HFFc6 (cell line): ENCODE measurements around the gene PIGC. TPM values are rescaled to one million over a fixed set of nuclear protein-coding genes. Genes with fewer than 3 reads are reported as not detected.

Experiments used
- DNase-seq: peaks from one replicate; pipeline ENCODE4 v3.0.0-alpha.2; 2018
- H3K27ac Mint-ChIP-seq: 2 replicates; pipeline ENCODE4 v1.8.0; 2020; ENCODE audit warnings: mild to moderate bottlenecking, mixed read lengths
- H3K27me3 Mint-ChIP-seq: 2 replicates; pipeline ENCODE4 v1.8.0; 2021; ENCODE audit warnings: mild to moderate bottlenecking, moderate library complexity, mixed read lengths; ENCODE audit not compliant: insufficient read depth
- H3K36me3 Mint-ChIP-seq: 2 replicates; pipeline ENCODE4 v1.8.0; 2021; ENCODE audit warnings: low read depth, mixed read lengths
- H3K4me1 Mint-ChIP-seq: 2 replicates; pipeline ENCODE4 v1.8.0; 2020; ENCODE audit warnings: low read depth, mixed read lengths
- H3K4me3 Mint-ChIP-seq: 2 replicates; pipeline ENCODE4 v1.8.0; 2020; ENCODE audit warnings: mild to moderate bottlenecking, moderate library complexity, mixed read lengths
- H3K9me3 Mint-ChIP-seq: 2 replicates; pipeline ENCODE4 v1.8.0; 2020; ENCODE audit warnings: mild to moderate bottlenecking, mixed read lengths
- CTCF ChIP-seq: fragments of 200-600 bp; sonication (generic); IDR thresholded peaks from 2 replicates; pipeline ENCODE4 v1.5.0; 2021; ENCODE audit warnings: antibody characterized with exemption, mild to moderate bottlenecking
- total RNA-seq, 6 experiments: library from RNA; stranded (reverse); fragmentation: NEBNext Ultra II Directional; extraction: Animal tissue kit (Norgen Biotek cat#: 25700); gene quantifications; 2 replicates in 1 of 6; 3 replicates in 5 of 6; pipeline ENCODE4 v1.2.3, GENCODE V29; 2021

PIGC gene
- total RNA-seq, 6 experiments from 2014 or later: 14.2 to 17.1 (median 15.3) TPM

- Mint-ChIP-seq H3K27me3 (no peaks in the 10 kb centered on the region), H3K9me3 (no peaks in the 10 kb centered on the region), H3K4me3 (no peak overlapping the region), H3K36me3 (no peaks in the 10 kb centered on the region), H3K27ac (no peak overlapping the region), H3K4me1 (peaks cover 71% of the 10 kb centered on the region)
- DNase-seq: no peak
- TF ChIP-seq CTCF: no peak
Measured at GRCh38 chr1:172404121-172404520, 39.7 kb downstream of the PIGC start.

- H3K4me1 Mint-ChIP-seq: peaks cover 71% of the 10 kb centered on the region
- no peak overlapping the region for H3K4me3 Mint-ChIP-seq
- H3K36me3 Mint-ChIP-seq: no peaks in the 10 kb centered on the region
- H3K27ac Mint-ChIP-seq: no peak overlapping the region
- no peaks in the 10 kb centered on the region for H3K27me3 Mint-ChIP-seq
- TF ChIP-seq CTCF: no peak
- DNase-seq: no peak
- H3K9me3 Mint-ChIP-seq: no peaks in the 10 kb centered on the region
Measured at GRCh38 chr1:172402878-172403569, 40.8 kb downstream of the PIGC start.

- Mint-ChIP-seq H3K27me3 (no peaks in the 10 kb centered on the region), H3K4me1 (peaks cover 74% of the 10 kb centered on the region), H3K4me3 (no peak overlapping the region), H3K36me3 (no peaks in the 10 kb centered on the region), H3K27ac (no peak overlapping the region), H3K9me3 (no peaks in the 10 kb centered on the region)
- TF ChIP-seq CTCF: peak; percentile 36
- DNase-seq: no peak
Measured at GRCh38 chr1:172401892-172402291, 42.0 kb downstream of the PIGC start.

GRCh38 chr1:172401477-172401876, 42.4 kb downstream of the PIGC start:
- TF ChIP-seq CTCF: no peak
- Mint-ChIP-seq H3K27ac (no peak overlapping the region), H3K4me3 (no peak overlapping the region), H3K27me3 (no peaks in the 10 kb centered on the region), H3K4me1 (peaks cover 72% of the 10 kb centered on the region), H3K36me3 (no peaks in the 10 kb centered on the region), H3K9me3 (no peaks in the 10 kb centered on the region)
- no peak for DNase-seq

GRCh38 chr1:172400722-172401105, 43.2 kb downstream of the PIGC start:
- no peak for DNase-seq
- no peaks in the 10 kb centered on the region for H3K36me3 Mint-ChIP-seq
- H3K4me3 Mint-ChIP-seq: no peak overlapping the region; the same call in 1 of the 2 replicates
- no peaks in the 10 kb centered on the region for H3K27me3 Mint-ChIP-seq
- no peak overlapping the region for H3K27ac Mint-ChIP-seq
- TF ChIP-seq CTCF: no peak
- peaks cover 65% of the 10 kb centered on the region for H3K4me1 Mint-ChIP-seq
- no peaks in the 10 kb centered on the region for H3K9me3 Mint-ChIP-seq
